DND-41 (cell line): ENCODE results near the gene MAPK14.

Experiments used
- ATAC-seq: fragments of 200-7000 bp; cut with Tn5 transposase; 3 replicates; pipeline ENCODE4 v1.9.1; 2021; ENCODE audit warnings: low read depth; ENCODE audit not compliant: insufficient read depth
- DNase-seq: peaks from one replicate; pipeline ENCODE4 v3.0.0-alpha.2; 2020
- H2AFZ ChIP-seq: 2 replicates; pipeline ENCODE4 v1.6.0; 2012; ENCODE audit warnings: low read depth, low read length
- H3K27ac ChIP-seq: 2 replicates; pipeline ENCODE4 v1.5.1; 2012; ENCODE audit warnings: low read length, inconsistent platforms
- H3K27me3 ChIP-seq: fragments of 200-600 bp; sonication (generic); 2 replicates; pipeline ENCODE4 v1.6.0; 2012; ENCODE audit warnings: low read length, mild to moderate bottlenecking, inconsistent platforms; ENCODE audit not compliant: insufficient read depth, poor library complexity
- H3K36me3 ChIP-seq: 2 replicates; pipeline ENCODE4 v1.5.1; 2012; ENCODE audit warnings: low read length, inconsistent platforms; ENCODE audit not compliant: insufficient read depth
- H3K4me1 ChIP-seq: 2 replicates; pipeline ENCODE4 v1.5.1; 2012; ENCODE audit warnings: mild to moderate bottlenecking, low read length; ENCODE audit not compliant: insufficient read depth
- H3K4me2 ChIP-seq: 2 replicates; pipeline ENCODE4 v1.6.0; 2012; ENCODE audit warnings: mild to moderate bottlenecking, moderate library complexity, low read length, inconsistent platforms; ENCODE audit not compliant: insufficient read depth
- H3K4me3 ChIP-seq, 2 experiments: fragments of 200-600 bp in 1 of 2; shearing (Covaris generic) in 1 of 2; 2 replicates each; pipeline ENCODE4 v1.5.1; 2012 to 2016; ENCODE audit warnings: inconsistent platforms in 2 of 2, low read length in 2 of 2, mild to moderate bottlenecking in 2 of 2, low read depth in 1 of 2, moderate library complexity in 1 of 2
- H3K79me2 ChIP-seq: 2 replicates; pipeline ENCODE4 v1.6.0; 2012; ENCODE audit warnings: low read length, inconsistent platforms; ENCODE audit not compliant: insufficient read depth
- H3K9ac ChIP-seq: 2 replicates; pipeline ENCODE4 v1.6.0; 2012; ENCODE audit warnings: low read depth, mild to moderate bottlenecking, inconsistent platforms, low read length, moderate library complexity
- H3K9me3 ChIP-seq: 2 replicates; pipeline ENCODE4 v1.5.1; 2012; ENCODE audit warnings: low read length, moderate library complexity, mild to moderate bottlenecking, inconsistent platforms; ENCODE audit not compliant: insufficient read depth, severe bottlenecking
- H4K20me1 ChIP-seq: 2 replicates; pipeline ENCODE4 v1.6.0; 2012; ENCODE audit warnings: low read length; ENCODE audit not compliant: insufficient read depth
- EZH2 ChIP-seq: IDR thresholded peaks from 3 replicates; pipeline ENCODE4 v1.6.1; 2012; ENCODE audit warnings: borderline replicate concordance, low read depth, mild to moderate bottlenecking, moderate library complexity, low read length, inconsistent platforms; ENCODE audit not compliant: severe bottlenecking
- TF ChIP-seq, protein P1 (sequence below): IDR thresholded peaks from 2 replicates; pipeline ENCODE4 v1.5.1; 2012; ENCODE audit warnings: borderline replicate concordance, low read length, moderate library complexity, mild to moderate bottlenecking; ENCODE audit not compliant: poor library complexity, severe bottlenecking; ENCODE audit errors: extremely low read depth

The MAPK14 gene

DNA sequence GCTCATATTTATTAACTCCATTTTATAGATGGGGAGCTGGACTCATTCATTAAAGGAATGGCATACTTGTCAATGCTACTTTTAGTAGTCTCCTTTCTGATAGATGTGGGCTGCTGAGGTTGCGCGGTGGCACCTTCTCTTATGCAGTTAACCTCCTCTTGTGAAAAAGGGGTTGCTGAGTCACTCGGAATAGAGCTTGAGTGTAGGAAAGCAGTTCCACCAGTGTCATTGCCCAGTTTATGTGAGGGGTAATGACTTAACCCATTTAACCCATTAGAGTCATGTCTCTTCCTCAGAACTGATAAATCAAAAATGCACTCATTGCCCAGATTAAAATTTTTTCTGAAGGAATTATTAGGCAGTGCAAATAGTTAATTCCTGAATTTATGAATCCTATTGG is 6.3 kb downstream of the MAPK14 start:
- Histone ChIP-seq H2AFZ (no peak overlapping the region), H3K4me3 (no peak overlapping the region), H3K27ac (no peak overlapping the region), H3K27me3 (no peaks in the 10 kb centered on the region), H4K20me1 (peaks cover 58% of the 10 kb centered on the region), H3K36me3 (no peaks in the 10 kb centered on the region; the same call in 1 of the 2 replicates), H3K9me3 (no peaks in the 10 kb centered on the region), H3K79me2 (peaks cover 98% of the 10 kb centered on the region), H3K4me2 (no peak overlapping the region), H3K9ac (no peak overlapping the region), H3K4me1 (peaks cover 26% of the 10 kb centered on the region)
- ATAC-seq (no peak; the same call in 2 of the 3 replicates), DNase-seq (no peak)
- TF ChIP-seq, protein P1, sequence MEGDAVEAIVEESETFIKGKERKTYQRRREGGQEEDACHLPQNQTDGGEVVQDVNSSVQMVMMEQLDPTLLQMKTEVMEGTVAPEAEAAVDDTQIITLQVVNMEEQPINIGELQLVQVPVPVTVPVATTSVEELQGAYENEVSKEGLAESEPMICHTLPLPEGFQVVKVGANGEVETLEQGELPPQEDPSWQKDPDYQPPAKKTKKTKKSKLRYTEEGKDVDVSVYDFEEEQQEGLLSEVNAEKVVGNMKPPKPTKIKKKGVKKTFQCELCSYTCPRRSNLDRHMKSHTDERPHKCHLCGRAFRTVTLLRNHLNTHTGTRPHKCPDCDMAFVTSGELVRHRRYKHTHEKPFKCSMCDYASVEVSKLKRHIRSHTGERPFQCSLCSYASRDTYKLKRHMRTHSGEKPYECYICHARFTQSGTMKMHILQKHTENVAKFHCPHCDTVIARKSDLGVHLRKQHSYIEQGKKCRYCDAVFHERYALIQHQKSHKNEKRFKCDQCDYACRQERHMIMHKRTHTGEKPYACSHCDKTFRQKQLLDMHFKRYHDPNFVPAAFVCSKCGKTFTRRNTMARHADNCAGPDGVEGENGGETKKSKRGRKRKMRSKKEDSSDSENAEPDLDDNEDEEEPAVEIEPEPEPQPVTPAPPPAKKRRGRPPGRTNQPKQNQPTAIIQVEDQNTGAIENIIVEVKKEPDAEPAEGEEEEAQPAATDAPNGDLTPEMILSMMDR, result no peak
- TF ChIP-seq EZH2, result no peak

DNA sequence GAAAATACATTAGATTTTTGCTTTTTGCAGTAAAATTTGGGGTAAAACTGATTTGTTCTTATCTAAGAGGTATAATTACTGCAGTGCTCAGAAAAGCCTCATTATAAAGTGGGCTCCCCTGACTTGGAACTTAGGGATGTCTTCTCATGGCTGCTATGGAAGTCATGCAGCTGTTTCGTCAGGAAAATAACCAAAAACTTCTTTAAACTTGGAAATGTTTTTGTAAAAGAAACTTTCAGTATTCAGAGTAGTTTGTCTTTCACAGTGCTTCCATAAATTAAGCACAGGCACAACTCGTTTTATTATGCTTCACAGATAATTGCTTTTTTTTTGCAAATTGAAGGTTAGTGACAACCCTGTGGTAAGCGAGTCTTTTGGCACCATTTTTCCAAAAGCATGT is 6.8 kb downstream of the MAPK14 start:
- Histone ChIP-seq H3K4me3 (no peak overlapping the region), H3K27me3 (no peaks in the 10 kb centered on the region), H3K9ac (no peak overlapping the region), H3K27ac (no peak overlapping the region), H3K36me3 (no peaks in the 10 kb centered on the region; the same call in 1 of the 2 replicates), H3K9me3 (no peaks in the 10 kb centered on the region), H3K4me1 (peaks cover 25% of the 10 kb centered on the region), H2AFZ (no peak overlapping the region), H3K79me2 (peaks cover 98% of the 10 kb centered on the region), H4K20me1 (peaks cover 60% of the 10 kb centered on the region), H3K4me2 (no peak overlapping the region)
- ATAC-seq (no peak), DNase-seq (no peak)
- TF ChIP-seq, protein P1, result no peak
- TF ChIP-seq EZH2, result no peak

DNA sequence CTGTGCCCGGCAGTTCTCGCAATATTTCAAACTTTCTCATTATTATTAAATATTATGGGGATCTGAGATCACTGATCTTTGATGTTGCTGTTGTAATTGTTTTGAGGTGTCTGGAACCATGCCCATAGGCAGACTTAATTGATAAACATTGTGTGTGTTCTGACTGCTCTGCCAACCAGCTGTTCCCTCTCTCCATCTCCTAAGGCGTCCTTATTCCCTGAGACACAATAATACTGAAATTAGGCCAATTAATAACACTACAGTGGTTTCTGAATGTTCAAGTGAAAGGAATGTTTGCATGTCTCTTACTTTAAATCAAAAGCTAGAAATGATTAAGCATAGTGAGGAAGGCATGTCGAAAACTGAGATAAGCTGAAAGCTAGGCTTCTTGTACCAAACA is 7.6 kb downstream of the MAPK14 start:
- Histone ChIP-seq H2AFZ (no peak overlapping the region), H3K4me3 (no peak overlapping the region), H3K4me1 (peaks cover 17% of the 10 kb centered on the region), H3K27ac (no peak overlapping the region), H3K27me3 (no peaks in the 10 kb centered on the region), H3K79me2 (peaks cover 98% of the 10 kb centered on the region), H3K9me3 (no peaks in the 10 kb centered on the region), H3K9ac (no peak overlapping the region), H3K36me3 (no peaks in the 10 kb centered on the region; the same call in 1 of the 2 replicates), H4K20me1 (peaks cover 65% of the 10 kb centered on the region), H3K4me2 (no peak overlapping the region)
- TF ChIP-seq, protein P1, result no peak
- TF ChIP-seq EZH2, result no peak
- ATAC-seq (no peak), DNase-seq (no peak)
